MM.1S (cell line): ENCODE measurements around the gene SEC63.
"Not testable (repeated sequence)": the region's sequence is repeated elsewhere in the genome, so short reads cannot be mapped to it uniquely, and the experiment has no call there.

Experiments used
- DNase-seq: peaks from one replicate; pipeline ENCODE4 v3.0.0-alpha.2; 2015
- H2AFZ ChIP-seq: fragments of 300-600 bp; sonication (generic); 2 replicates; pipeline ENCODE4 v1.6.0; 2016; ENCODE audit warnings: antibody characterized with exemption, low read length
- H3F3A ChIP-seq: fragments of 300-600 bp; sonication (generic); 2 replicates; pipeline ENCODE4 v1.6.1; 2016; ENCODE audit warnings: mild to moderate bottlenecking, antibody characterized with exemption, low read length, moderate library complexity, mixed read lengths; ENCODE audit not compliant: insufficient read depth
- H3K27ac ChIP-seq: fragments of 300-600 bp; sonication (generic); 2 replicates; pipeline ENCODE4 v1.5.1; 2016; ENCODE audit warnings: mild to moderate bottlenecking, low read length
- H3K27me3 ChIP-seq: fragments of 300-600 bp; sonication (generic); replicated peaks from 2 replicates; pipeline ENCODE4 v1.6.0; 2016; ENCODE audit warnings: low read length; ENCODE audit not compliant: insufficient read depth
- H3K36me3 ChIP-seq: fragments of 300-600 bp; sonication (generic); replicated peaks from 2 replicates; pipeline ENCODE4 v1.6.1; 2016; ENCODE audit warnings: mild to moderate bottlenecking, low read length, mixed read lengths; ENCODE audit not compliant: insufficient read depth
- H3K4me1 ChIP-seq: fragments of 300-600 bp; sonication (generic); 2 replicates; pipeline ENCODE4 v1.6.1; 2016; ENCODE audit warnings: low read length, mixed read lengths
- H3K4me2 ChIP-seq: fragments of 300-600 bp; sonication (generic); 2 replicates; pipeline ENCODE4 v1.6.0; 2016; ENCODE audit warnings: low read depth, low read length
- H3K4me3 ChIP-seq: fragments of 300-600 bp; sonication (generic); 2 replicates; pipeline ENCODE4 v1.5.1; 2016; ENCODE audit warnings: low read length, mixed read lengths
- H3K79me2 ChIP-seq: fragments of 300-600 bp; sonication (generic); 2 replicates; pipeline ENCODE4 v1.6.1; 2016; ENCODE audit warnings: mixed run types, low read length, mixed read lengths
- H3K9ac ChIP-seq: fragments of 300-600 bp; sonication (generic); 2 replicates; pipeline ENCODE4 v1.6.1; 2016; ENCODE audit warnings: low read length, mixed read lengths
- H3K9me2 ChIP-seq: fragments of 300-600 bp; sonication (generic); replicated peaks from 2 replicates; pipeline ENCODE4 v1.6.1; 2016; ENCODE audit warnings: mild to moderate bottlenecking, low read length, mixed read lengths; ENCODE audit not compliant: insufficient read depth
- H3K9me3 ChIP-seq: fragments of 300-600 bp; sonication (generic); replicated peaks from 2 replicates; pipeline ENCODE4 v1.6.1; 2016; ENCODE audit warnings: mild to moderate bottlenecking, low read length, mixed read lengths; ENCODE audit not compliant: insufficient read depth
- H4K20me1 ChIP-seq: fragments of 300-600 bp; sonication (generic); 2 replicates; pipeline ENCODE4 v1.6.1; 2016; ENCODE audit warnings: mild to moderate bottlenecking, low read length, moderate library complexity, mixed read lengths; ENCODE audit not compliant: insufficient read depth
- CTCF ChIP-seq: fragments of 300-600 bp; sonication (generic); IDR thresholded peaks from 2 replicates; pipeline ENCODE4 v1.5.1; 2016; ENCODE audit warnings: antibody characterized with exemption, low read length, mixed read lengths
- EZH2 ChIP-seq: fragments of 300-600 bp; sonication (generic); optimal IDR thresholded peaks from 2 replicates; pipeline ENCODE3; 2017; ENCODE audit warnings: low read depth, mild to moderate bottlenecking, antibody characterized with exemption, low read length, mixed read lengths
- EZH2phosphoT487 ChIP-seq: fragments of 300-600 bp; sonication (generic); IDR thresholded peaks from 2 replicates; pipeline ENCODE4 v1.6.1; 2018; ENCODE audit warnings: antibody characterized with exemption, low read length

SEC63 gene

GRCh38 chr6:107932580-107932979, 25.4 kb downstream of the SEC63 start:
- no peaks in the 10 kb centered on the region for H3F3A ChIP-seq
- TF ChIP-seq EZH2phosphoT487, result no peak
- no peak for TF ChIP-seq EZH2
- TF ChIP-seq CTCF, result no peak
- H3K27ac ChIP-seq, result no peak overlapping the region
- no peaks in the 10 kb centered on the region for H3K9me3 ChIP-seq
- H2AFZ ChIP-seq, result no peak overlapping the region
- no peaks in the 10 kb centered on the region for H3K9me2 ChIP-seq
- H3K9ac ChIP-seq, result no peak overlapping the region
- no peak overlapping the region for H3K4me3 ChIP-seq
- DNase-seq, result no peak
- no peak overlapping the region for H3K4me2 ChIP-seq
- no peaks in the 10 kb centered on the region for H3K27me3 ChIP-seq
- no peaks in the 10 kb centered on the region for H3K36me3 ChIP-seq
- peaks cover 7% of the 10 kb centered on the region; the same call in 1 of the 2 replicates for H4K20me1 ChIP-seq
- no peaks in the 10 kb centered on the region for H3K4me1 ChIP-seq
- peaks cover 74% of the 10 kb centered on the region for H3K79me2 ChIP-seq

GRCh38 chr6:107931894-107932293, 26.1 kb downstream of the SEC63 start:
- Histone ChIP-seq H3K79me2 (peaks cover 74% of the 10 kb centered on the region), H3K4me3 (no peak overlapping the region), H3K36me3 (no peaks in the 10 kb centered on the region), H3K9me2 (no peaks in the 10 kb centered on the region), H2AFZ (no peak overlapping the region), H3K9ac (no peak overlapping the region), H3F3A (no peaks in the 10 kb centered on the region), H3K4me2 (no peak overlapping the region), H3K4me1 (no peaks in the 10 kb centered on the region), H3K27me3 (no peaks in the 10 kb centered on the region), H3K9me3 (no peaks in the 10 kb centered on the region), H4K20me1 (peaks cover 7% of the 10 kb centered on the region; the same call in 1 of the 2 replicates), H3K27ac (no peak overlapping the region)
- TF ChIP-seq EZH2phosphoT487 (no peak), CTCF (no peak), EZH2 (no peak)
- no peak for DNase-seq

- peaks cover 7% of the 10 kb centered on the region; the same call in 1 of the 2 replicates for H4K20me1 ChIP-seq
- no peak for DNase-seq
- H3K4me3 ChIP-seq, result no peak overlapping the region
- H3K4me1 ChIP-seq, result no peaks in the 10 kb centered on the region
- peaks cover 81% of the 10 kb centered on the region for H3K79me2 ChIP-seq
- no peaks in the 10 kb centered on the region for H3K27me3 ChIP-seq
- H3F3A ChIP-seq, result no peaks in the 10 kb centered on the region
- H3K4me2 ChIP-seq, result no peak overlapping the region
- no peak overlapping the region for H3K27ac ChIP-seq
- H2AFZ ChIP-seq, result no peak overlapping the region
- H3K9me2 ChIP-seq, result no peaks in the 10 kb centered on the region
- H3K36me3 ChIP-seq, result no peaks in the 10 kb centered on the region
- TF ChIP-seq CTCF (no peak), EZH2phosphoT487 (no peak), EZH2 (no peak)
- no peaks in the 10 kb centered on the region for H3K9me3 ChIP-seq
- H3K9ac ChIP-seq, result no peak overlapping the region
Measured at GRCh38 chr6:107928984-107929383, 29.0 kb downstream of the SEC63 start.

GRCh38 chr6:107926697-107927544, 31.1 kb downstream of the SEC63 start:
- H3K27me3 ChIP-seq, H3K27ac ChIP-seq, H3K4me3 ChIP-seq, DNase-seq, H3K4me2 ChIP-seq, H3K9ac ChIP-seq, H3F3A ChIP-seq, H3K9me3 ChIP-seq, H3K4me1 ChIP-seq, H3K9me2 ChIP-seq, H2AFZ ChIP-seq, H4K20me1 ChIP-seq, H3K36me3 ChIP-seq: not testable (repeated sequence)
- H3K79me2 ChIP-seq, result peaks cover 74% of the 10 kb centered on the region
